SK-N-SH treated with all-trans-retinoic acid at 6 μM for 48 hours (cell line): ENCODE measurements around the gene SYN1.

ENCODE experiments used
- ATAC-seq: fragments of 200-7000 bp; cut with Tn5 transposase; 3 replicates; pipeline ENCODE4 v1.9.1; 2020; ENCODE audit warnings: mild to moderate bottlenecking, moderate library complexity
- ARNTL ChIP-seq: fragments of 450-650 bp; formaldehyde crosslinking; IDR thresholded peaks from 2 replicates; pipeline ENCODE4 v1.5.0; 2020; ENCODE audit warnings: low read depth, mild to moderate bottlenecking, moderate library complexity, borderline replicate concordance
- CSDC2 ChIP-seq: fragments of 250-450 bp; sonication (Bioruptor Pico); IDR thresholded peaks from 2 replicates; pipeline ENCODE4 v1.5.0; 2020; ENCODE audit warnings: mild to moderate bottlenecking, moderate library complexity
- ESRRG ChIP-seq: fragments of 250-450 bp; sonication (Bioruptor Pico); IDR thresholded peaks from 2 replicates; pipeline ENCODE4 v1.6.1; 2021; ENCODE audit warnings: mild to moderate bottlenecking
- GLIS3 ChIP-seq: fragments of 250-450 bp; sonication (Bioruptor Pico); IDR thresholded peaks from 2 replicates; pipeline ENCODE4 v1.5.0; 2020; ENCODE audit warnings: mild to moderate bottlenecking, moderate library complexity
- ISL1 ChIP-seq: fragments of 250-450 bp; sonication (Bioruptor Pico); IDR thresholded peaks from 2 replicates; pipeline ENCODE4 v2.1.2; 2022; ENCODE audit warnings: mild to moderate bottlenecking, moderate library complexity
- OSR1 ChIP-seq: fragments of 250-450 bp; sonication (Bioruptor Pico); IDR thresholded peaks from 2 replicates; pipeline ENCODE4 v1.8.0; 2022; ENCODE audit warnings: moderate library complexity, mild to moderate bottlenecking, inconsistent platforms
- PPARA ChIP-seq: fragments of 250-450 bp; sonication (Bioruptor Pico); IDR thresholded peaks from 2 replicates; pipeline ENCODE4 v1.5.0; 2020; ENCODE audit warnings: mild to moderate bottlenecking, borderline replicate concordance
- RARB ChIP-seq: fragments of 250-450 bp; sonication (Bioruptor Pico); IDR thresholded peaks from 2 replicates; pipeline ENCODE4 v1.8.0; 2021; ENCODE audit warnings: mild to moderate bottlenecking, moderate library complexity
- SNAI2 ChIP-seq: fragments of 250-450 bp; sonication (Bioruptor Pico); IDR thresholded peaks from 2 replicates; pipeline ENCODE4 v1.5.0; 2020; ENCODE audit warnings: mild to moderate bottlenecking, moderate library complexity
- ZC3H10 ChIP-seq: fragments of 250-450 bp; sonication (Bioruptor Pico); IDR thresholded peaks from 2 replicates; pipeline ENCODE4 v1.5.1; 2021; ENCODE audit warnings: mild to moderate bottlenecking, moderate library complexity
- ZFP3 ChIP-seq: fragments of 250-450 bp; sonication (Bioruptor Pico); IDR thresholded peaks from 2 replicates; pipeline ENCODE4 v1.5.0; 2020; ENCODE audit warnings: mild to moderate bottlenecking, moderate library complexity
- ZFP30 ChIP-seq: fragments of 450-650 bp; formaldehyde crosslinking; IDR thresholded peaks from 2 replicates; pipeline ENCODE4 v1.5.0; 2022; ENCODE audit warnings: mild to moderate bottlenecking, moderate library complexity
- ZNF565 ChIP-seq: fragments of 450-650 bp; formaldehyde crosslinking; conservative IDR thresholded peaks from 2 replicates; pipeline ENCODE4 v1.5.0; 2020; ENCODE audit warnings: low read depth, mild to moderate bottlenecking, moderate library complexity
- ZNF70 ChIP-seq: fragments of 450-650 bp; formaldehyde crosslinking; IDR thresholded peaks from 2 replicates; pipeline ENCODE4 v1.5.0; 2020; ENCODE audit warnings: mild to moderate bottlenecking, moderate library complexity
- ZNF8 ChIP-seq: fragments of 450-650 bp; formaldehyde crosslinking; IDR thresholded peaks from 2 replicates; pipeline ENCODE4 v1.5.0; 2020; ENCODE audit warnings: mild to moderate bottlenecking, moderate library complexity
- TF ChIP-seq, protein P1 (sequence below): fragments of 250-450 bp; sonication (Bioruptor Pico); IDR thresholded peaks from 2 replicates; pipeline ENCODE4 v1.5.1; 2021; ENCODE audit warnings: mild to moderate bottlenecking, moderate library complexity
- TF ChIP-seq, protein P2 (sequence below): fragments of 250-450 bp; sonication (Bioruptor Pico); IDR thresholded peaks from 2 replicates; pipeline ENCODE4 v1.8.0; 2020; ENCODE audit warnings: mild to moderate bottlenecking, moderate library complexity, borderline replicate concordance
- TF ChIP-seq, protein P3 (sequence below): fragments of 250-450 bp; sonication (Bioruptor Pico); IDR thresholded peaks from 2 replicates; pipeline ENCODE4 v1.5.0; 2020; ENCODE audit warnings: mild to moderate bottlenecking, moderate library complexity
- TF ChIP-seq, protein P4 (sequence below): fragments of 250-450 bp; sonication (Bioruptor Pico); IDR thresholded peaks from 2 replicates; pipeline ENCODE4 v1.8.0; 2021; ENCODE audit warnings: low read depth, mild to moderate bottlenecking, moderate library complexity, borderline replicate concordance

SYN1 gene

DNA sequence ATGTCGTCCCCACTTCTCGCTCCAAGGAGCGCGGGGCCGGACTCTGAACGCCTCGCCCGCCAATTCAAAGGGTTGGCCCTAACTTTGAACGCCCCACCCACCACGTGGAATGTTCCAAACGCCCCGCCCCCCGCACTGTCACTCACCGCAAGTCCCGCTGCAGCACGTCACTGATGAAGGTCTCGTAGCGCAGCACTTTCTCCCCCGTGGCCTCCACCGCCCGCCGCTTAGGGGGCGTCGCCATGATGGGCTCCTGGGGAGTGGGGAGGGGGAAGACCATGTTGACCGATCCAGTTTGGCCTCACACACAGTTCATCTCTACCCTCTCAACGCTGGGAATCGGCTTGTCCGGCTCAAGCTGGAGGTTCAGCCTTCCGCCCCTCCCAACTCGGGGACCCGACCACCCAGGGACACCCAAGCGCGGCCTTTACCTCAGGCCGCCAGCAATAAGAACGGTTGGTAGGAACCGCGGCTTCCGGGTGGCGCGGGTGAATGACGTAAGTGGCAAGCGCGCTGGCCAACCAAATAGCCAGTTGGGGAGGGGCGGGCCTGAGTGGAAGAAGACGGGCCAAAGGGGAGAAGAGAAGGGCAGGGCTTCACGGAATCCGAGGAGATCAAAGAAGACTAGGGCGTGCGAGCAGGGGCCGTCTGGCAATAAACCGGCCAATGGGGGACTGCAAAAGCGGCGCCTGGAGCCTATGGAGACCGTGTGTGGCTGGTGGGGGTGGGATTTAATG is 39.2 kb upstream of the SYN1 start, which contains the start of gene UXT:
UXT (minus strand) TSS at position 497 of the 737 bp plus-strand sequence; CDS start at position 244, 253 bp downstream.
- no peak for TF ChIP-seq ZFP3 (CRISPR knock-in tag)
- TF ChIP-seq, protein P1, sequence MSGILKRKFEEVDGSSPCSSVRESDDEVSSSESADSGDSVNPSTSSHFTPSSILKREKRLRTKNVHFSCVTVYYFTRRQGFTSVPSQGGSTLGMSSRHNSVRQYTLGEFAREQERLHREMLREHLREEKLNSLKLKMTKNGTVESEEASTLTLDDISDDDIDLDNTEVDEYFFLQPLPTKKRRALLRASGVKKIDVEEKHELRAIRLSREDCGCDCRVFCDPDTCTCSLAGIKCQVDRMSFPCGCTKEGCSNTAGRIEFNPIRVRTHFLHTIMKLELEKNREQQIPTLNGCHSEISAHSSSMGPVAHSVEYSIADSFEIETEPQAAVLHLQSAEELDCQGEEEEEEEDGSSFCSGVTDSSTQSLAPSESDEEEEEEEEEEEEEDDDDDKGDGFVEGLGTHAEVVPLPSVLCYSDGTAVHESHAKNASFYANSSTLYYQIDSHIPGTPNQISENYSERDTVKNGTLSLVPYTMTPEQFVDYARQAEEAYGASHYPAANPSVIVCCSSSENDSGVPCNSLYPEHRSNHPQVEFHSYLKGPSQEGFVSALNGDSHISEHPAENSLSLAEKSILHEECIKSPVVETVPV (CRISPR knock-in tag), result no peak
- TF ChIP-seq ESRRG (CRISPR knock-in tag), result no peak
- no peak for TF ChIP-seq ZFP30 (CRISPR knock-in tag)
- TF ChIP-seq OSR1 (CRISPR knock-in tag), result no peak
- no peak for TF ChIP-seq GLIS3 (CRISPR knock-in tag)
- no peak for TF ChIP-seq ISL1 (CRISPR knock-in tag)
- TF ChIP-seq ZNF8 (CRISPR knock-in tag), result no peak
- no peak for TF ChIP-seq ZC3H10 (CRISPR knock-in tag)
- no peak for TF ChIP-seq RARB (CRISPR knock-in tag)
- no peak for TF ChIP-seq ZNF70 (CRISPR knock-in tag)
- TF ChIP-seq, protein P2, sequence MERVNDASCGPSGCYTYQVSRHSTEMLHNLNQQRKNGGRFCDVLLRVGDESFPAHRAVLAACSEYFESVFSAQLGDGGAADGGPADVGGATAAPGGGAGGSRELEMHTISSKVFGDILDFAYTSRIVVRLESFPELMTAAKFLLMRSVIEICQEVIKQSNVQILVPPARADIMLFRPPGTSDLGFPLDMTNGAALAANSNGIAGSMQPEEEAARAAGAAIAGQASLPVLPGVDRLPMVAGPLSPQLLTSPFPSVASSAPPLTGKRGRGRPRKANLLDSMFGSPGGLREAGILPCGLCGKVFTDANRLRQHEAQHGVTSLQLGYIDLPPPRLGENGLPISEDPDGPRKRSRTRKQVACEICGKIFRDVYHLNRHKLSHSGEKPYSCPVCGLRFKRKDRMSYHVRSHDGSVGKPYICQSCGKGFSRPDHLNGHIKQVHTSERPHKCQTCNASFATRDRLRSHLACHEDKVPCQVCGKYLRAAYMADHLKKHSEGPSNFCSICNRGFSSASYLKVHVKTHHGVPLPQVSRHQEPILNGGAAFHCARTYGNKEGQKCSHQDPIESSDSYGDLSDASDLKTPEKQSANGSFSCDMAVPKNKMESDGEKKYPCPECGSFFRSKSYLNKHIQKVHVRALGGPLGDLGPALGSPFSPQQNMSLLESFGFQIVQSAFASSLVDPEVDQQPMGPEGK (CRISPR knock-in tag), result no peak
- TF ChIP-seq PPARA, result no peak
- TF ChIP-seq, protein P3, sequence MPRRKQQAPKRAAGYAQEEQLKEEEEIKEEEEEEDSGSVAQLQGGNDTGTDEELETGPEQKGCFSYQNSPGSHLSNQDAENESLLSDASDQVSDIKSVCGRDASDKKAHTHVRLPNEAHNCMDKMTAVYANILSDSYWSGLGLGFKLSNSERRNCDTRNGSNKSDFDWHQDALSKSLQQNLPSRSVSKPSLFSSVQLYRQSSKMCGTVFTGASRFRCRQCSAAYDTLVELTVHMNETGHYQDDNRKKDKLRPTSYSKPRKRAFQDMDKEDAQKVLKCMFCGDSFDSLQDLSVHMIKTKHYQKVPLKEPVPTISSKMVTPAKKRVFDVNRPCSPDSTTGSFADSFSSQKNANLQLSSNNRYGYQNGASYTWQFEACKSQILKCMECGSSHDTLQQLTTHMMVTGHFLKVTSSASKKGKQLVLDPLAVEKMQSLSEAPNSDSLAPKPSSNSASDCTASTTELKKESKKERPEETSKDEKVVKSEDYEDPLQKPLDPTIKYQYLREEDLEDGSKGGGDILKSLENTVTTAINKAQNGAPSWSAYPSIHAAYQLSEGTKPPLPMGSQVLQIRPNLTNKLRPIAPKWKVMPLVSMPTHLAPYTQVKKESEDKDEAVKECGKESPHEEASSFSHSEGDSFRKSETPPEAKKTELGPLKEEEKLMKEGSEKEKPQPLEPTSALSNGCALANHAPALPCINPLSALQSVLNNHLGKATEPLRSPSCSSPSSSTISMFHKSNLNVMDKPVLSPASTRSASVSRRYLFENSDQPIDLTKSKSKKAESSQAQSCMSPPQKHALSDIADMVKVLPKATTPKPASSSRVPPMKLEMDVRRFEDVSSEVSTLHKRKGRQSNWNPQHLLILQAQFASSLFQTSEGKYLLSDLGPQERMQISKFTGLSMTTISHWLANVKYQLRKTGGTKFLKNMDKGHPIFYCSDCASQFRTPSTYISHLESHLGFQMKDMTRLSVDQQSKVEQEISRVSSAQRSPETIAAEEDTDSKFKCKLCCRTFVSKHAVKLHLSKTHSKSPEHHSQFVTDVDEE, result no peak
- no peak for TF ChIP-seq SNAI2 (CRISPR knock-in tag)
- peak; percentile 94 for ATAC-seq

DNA sequence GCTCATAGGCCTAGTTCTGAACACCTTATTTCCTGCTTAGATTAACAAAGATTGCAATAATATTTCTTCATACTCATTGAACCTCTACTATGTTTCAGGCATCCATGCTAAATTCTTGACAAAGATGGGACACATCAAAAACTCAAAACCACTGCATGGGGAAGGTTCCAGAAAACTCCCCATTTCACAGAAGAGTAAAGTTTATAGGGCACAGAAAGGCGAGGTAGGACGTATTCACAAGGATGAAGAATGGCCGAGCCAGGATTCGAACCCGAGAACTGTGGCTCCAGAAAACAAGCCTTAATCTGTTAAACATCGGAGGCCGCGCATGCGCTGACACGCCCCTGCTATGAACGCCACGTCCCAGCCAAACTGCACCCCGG is 38.6 kb upstream of the SYN1 start:
- no peak for ATAC-seq

More for the DNA sequence above, 38.6 kb upstream of the SYN1 start:
- TF ChIP-seq RARB (CRISPR knock-in tag) (no peak), ISL1 (CRISPR knock-in tag) (no peak), ZNF565 (no peak), GLIS3 (CRISPR knock-in tag) (no peak), ZFP3 (CRISPR knock-in tag) (no peak), ARNTL (CRISPR knock-in tag) (no peak), CSDC2 (CRISPR knock-in tag) (no peak), ZNF8 (CRISPR knock-in tag) (no peak), SNAI2 (CRISPR knock-in tag) (no peak)
- TF ChIP-seq, protein P3, result no peak
- TF ChIP-seq, protein P4, sequence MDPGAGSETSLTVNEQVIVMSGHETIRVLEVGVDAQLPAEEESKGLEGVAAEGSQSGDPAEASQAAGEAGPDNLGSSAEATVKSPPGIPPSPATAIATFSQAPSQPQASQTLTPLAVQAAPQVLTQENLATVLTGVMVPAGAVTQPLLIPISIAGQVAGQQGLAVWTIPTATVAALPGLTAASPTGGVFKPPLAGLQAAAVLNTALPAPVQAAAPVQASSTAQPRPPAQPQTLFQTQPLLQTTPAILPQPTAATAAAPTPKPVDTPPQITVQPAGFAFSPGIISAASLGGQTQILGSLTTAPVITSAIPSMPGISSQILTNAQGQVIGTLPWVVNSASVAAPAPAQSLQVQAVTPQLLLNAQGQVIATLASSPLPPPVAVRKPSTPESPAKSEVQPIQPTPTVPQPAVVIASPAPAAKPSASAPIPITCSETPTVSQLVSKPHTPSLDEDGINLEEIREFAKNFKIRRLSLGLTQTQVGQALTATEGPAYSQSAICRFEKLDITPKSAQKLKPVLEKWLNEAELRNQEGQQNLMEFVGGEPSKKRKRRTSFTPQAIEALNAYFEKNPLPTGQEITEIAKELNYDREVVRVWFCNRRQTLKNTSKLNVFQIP (CRISPR knock-in tag), result no peak
